HepG2 (cell line): ENCODE results near the gene NT5C3B. TPM values are rescaled to one million over a fixed set of nuclear protein-coding genes. Genes with fewer than 3 reads are reported as not detected.

Experiments
- ARNTL ChIP-seq: sonication (generic); formaldehyde crosslinking; IDR thresholded peaks from 2 replicates; pipeline ENCODE4 v1.4.0; 2020; ENCODE audit warnings: mild to moderate bottlenecking, missing genetic modification reagents
- ATF1 ChIP-seq: IDR thresholded peaks from 2 replicates; pipeline ENCODE4 v1.6.1; 2016; ENCODE audit warnings: mild to moderate bottlenecking, control low read depth
- BCL6 ChIP-seq: IDR thresholded peaks from 2 replicates; pipeline ENCODE4 v1.6.1; 2016; ENCODE audit warnings: missing genetic modification reagents, missing compliant biosample characterization
- BRD4 ChIP-seq: sonication (generic); formaldehyde crosslinking; IDR thresholded peaks from 2 replicates; pipeline ENCODE4 v1.4.0; 2020; ENCODE audit warnings: missing genetic modification reagents
- GMEB2 ChIP-seq: IDR thresholded peaks from 2 replicates; pipeline ENCODE4 v1.6.1; 2016; ENCODE audit warnings: missing biosample characterization, missing genetic modification reagents, low read depth
- GZF1 ChIP-seq: sonication (generic); formaldehyde crosslinking; IDR thresholded peaks from 2 replicates; pipeline ENCODE4 v1.5.1; 2020; ENCODE audit warnings: mild to moderate bottlenecking, missing genetic modification reagents
- KDM1A ChIP-seq: IDR thresholded peaks from 2 replicates; pipeline ENCODE4 v1.6.1; 2016; ENCODE audit warnings: missing compliant biosample characterization
- NKX3-1 ChIP-seq: sonication (generic); formaldehyde crosslinking; IDR thresholded peaks from 2 replicates; pipeline ENCODE4 v1.5.0; 2020; ENCODE audit warnings: missing genetic modification reagents
- PHF20 ChIP-seq: sonication (generic); formaldehyde crosslinking; IDR thresholded peaks from 2 replicates; pipeline ENCODE4 v1.5.0; 2020; ENCODE audit warnings: mild to moderate bottlenecking, missing genetic modification reagents
- POLR2AphosphoS2 ChIP-seq: IDR thresholded peaks from 2 replicates; pipeline ENCODE4 v1.6.1; 2011; ENCODE audit warnings: low read depth, low read length, improper control_type of control experiment
- SAFB2 ChIP-seq: sonication (generic); formaldehyde crosslinking; IDR thresholded peaks from 2 replicates; pipeline ENCODE4 v1.5.1; 2020; ENCODE audit warnings: missing genetic modification reagents, low read depth, mild to moderate bottlenecking, borderline replicate concordance
- ZNF446 ChIP-seq: sonication (generic); formaldehyde crosslinking; IDR thresholded peaks from 2 replicates; pipeline ENCODE4 v1.5.0; 2020; ENCODE audit warnings: mild to moderate bottlenecking, missing genetic modification reagents
- ZNF607 ChIP-seq: sonication (generic); formaldehyde crosslinking; IDR thresholded peaks from 2 replicates; pipeline ENCODE4 v1.5.1; 2020; ENCODE audit warnings: missing genetic modification reagents, mild to moderate bottlenecking, borderline replicate concordance
- polyA plus RNA-seq, 8 experiments: library from polyadenylated mRNA; depleted of rRNA in 3 of 8; stranded (reverse) in 7 of 8; unstranded in 1 of 8; fragments of >200 nt; fragmentation: Illumina TruSeq in 4 of 8; extraction: Trizol in 4 of 8; gene quantifications; 2 replicates each; pipeline versions ENCODE4 v1.2.1 to v1.2.3, GENCODE V29; 2011 to 2016; ENCODE audit warnings: low read depth in 4 of 8, missing spikeins in 1 of 8, mixed read lengths in 1 of 8; ENCODE audit not compliant: insufficient read depth in 1 of 8
- total RNA-seq, 5 experiments: library from RNA; depleted of rRNA; stranded (reverse); fragments of >200 nt; fragmentation: Illumina TruSeq; extraction: Trizol; gene quantifications; 2 replicates each; pipeline ENCODE4 v1.2.3, GENCODE V29; 2016; ENCODE audit warnings: low read depth in 1 of 5
- TF ChIP-seq, protein P1 (sequence below), 2 experiments: sonication (generic) in 1 of 2; formaldehyde crosslinking in 1 of 2; IDR thresholded peaks; 2 replicates each; pipeline versions ENCODE4 v1.4.0 to v1.6.1; 2016 to 2020; ENCODE audit warnings: borderline replicate concordance in 1 of 2, low read depth in 1 of 2, mild to moderate bottlenecking in 1 of 2, missing genetic modification reagents in 1 of 2
- TF ChIP-seq, protein P2 (sequence below): sonication (generic); formaldehyde crosslinking; IDR thresholded peaks from 2 replicates; pipeline ENCODE4 v1.4.0; 2020; ENCODE audit warnings: missing genetic modification reagents
- TF ChIP-seq, protein P3 (sequence below), 2 experiments: sonication (generic) in 1 of 2; formaldehyde crosslinking in 1 of 2; IDR thresholded peaks; 2 replicates each; pipeline versions ENCODE4 v1.4.0 to v1.6.1; 2018 to 2020; ENCODE audit warnings: missing genetic modification reagents in 2 of 2, borderline replicate concordance in 1 of 2, low read depth in 1 of 2, mild to moderate bottlenecking in 1 of 2, missing biosample characterization in 1 of 2

Gene NT5C3B
- total and polyA plus RNA-seq, 2 of the 13 experiments (the other 11 are each of a cell fraction or from before 2014, with no cell fraction given), result 104 to 126 TPM

DNA sequence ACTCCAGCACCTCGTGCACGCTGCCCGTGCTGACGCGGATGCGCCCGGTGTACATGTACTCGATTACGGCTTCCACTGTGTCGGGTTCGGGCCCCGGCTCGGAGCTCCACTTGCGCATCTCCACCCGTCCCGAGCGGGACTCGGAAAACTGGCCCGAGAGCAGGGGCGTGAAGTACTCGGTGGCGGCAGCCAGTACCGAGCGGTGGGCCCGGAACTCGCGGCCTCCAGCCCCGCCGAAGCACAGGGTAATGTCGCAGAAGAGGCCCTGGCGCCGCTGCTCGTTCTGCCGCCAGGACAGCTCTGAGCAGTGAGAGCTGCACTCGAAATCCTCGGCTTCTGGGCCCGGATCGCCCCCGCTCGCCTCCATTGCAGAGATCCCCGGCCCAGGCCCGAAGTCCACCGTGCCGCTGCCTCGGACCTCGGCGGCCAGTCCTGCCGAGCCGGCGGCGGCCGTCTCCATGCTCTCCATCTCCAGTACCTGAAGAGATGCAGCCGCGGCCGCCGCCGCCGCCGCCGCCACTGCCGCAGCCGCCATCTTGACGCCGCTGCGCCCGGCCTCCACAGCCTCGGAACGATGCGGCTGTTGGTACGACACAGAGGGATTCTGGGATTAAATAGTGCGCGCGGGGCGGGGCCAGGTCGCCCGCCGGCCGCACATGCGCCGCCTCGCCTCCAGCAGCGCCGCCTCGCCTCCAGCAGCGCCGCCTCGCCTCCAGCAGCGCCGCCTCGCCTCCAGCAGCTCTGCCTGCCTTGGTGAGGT lies 29.0 kb upstream of the NT5C3B start, which contains the start of gene KLHL11 (continued):
- TF ChIP-seq, protein P1, sequence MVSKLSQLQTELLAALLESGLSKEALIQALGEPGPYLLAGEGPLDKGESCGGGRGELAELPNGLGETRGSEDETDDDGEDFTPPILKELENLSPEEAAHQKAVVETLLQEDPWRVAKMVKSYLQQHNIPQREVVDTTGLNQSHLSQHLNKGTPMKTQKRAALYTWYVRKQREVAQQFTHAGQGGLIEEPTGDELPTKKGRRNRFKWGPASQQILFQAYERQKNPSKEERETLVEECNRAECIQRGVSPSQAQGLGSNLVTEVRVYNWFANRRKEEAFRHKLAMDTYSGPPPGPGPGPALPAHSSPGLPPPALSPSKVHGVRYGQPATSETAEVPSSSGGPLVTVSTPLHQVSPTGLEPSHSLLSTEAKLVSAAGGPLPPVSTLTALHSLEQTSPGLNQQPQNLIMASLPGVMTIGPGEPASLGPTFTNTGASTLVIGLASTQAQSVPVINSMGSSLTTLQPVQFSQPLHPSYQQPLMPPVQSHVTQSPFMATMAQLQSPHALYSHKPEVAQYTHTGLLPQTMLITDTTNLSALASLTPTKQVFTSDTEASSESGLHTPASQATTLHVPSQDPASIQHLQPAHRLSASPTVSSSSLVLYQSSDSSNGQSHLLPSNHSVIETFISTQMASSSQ (IDR thresholded peaks at IDR 0.05; ENCODE audit: low read depth), result no peak
- TF ChIP-seq, protein P1 (CRISPR knock-in tag; IDR thresholded peaks at IDR 0.05; ENCODE audit: borderline replicate concordance), result peak; percentile 43; the same call in 1 of the 2 replicates
- peak; percentile 51 for TF ChIP-seq NKX3-1
- peak; percentile 69; the same call in 1 of the 2 replicates for TF ChIP-seq PHF20 (CRISPR knock-in tag)
- peak; percentile 27; the same call in 1 of the 2 replicates for TF ChIP-seq SAFB2 (CRISPR knock-in tag)
- TF ChIP-seq GMEB2 (CRISPR knock-in tag), result no peak; the same call in 1 of the 2 replicates
- TF ChIP-seq, protein P2, sequence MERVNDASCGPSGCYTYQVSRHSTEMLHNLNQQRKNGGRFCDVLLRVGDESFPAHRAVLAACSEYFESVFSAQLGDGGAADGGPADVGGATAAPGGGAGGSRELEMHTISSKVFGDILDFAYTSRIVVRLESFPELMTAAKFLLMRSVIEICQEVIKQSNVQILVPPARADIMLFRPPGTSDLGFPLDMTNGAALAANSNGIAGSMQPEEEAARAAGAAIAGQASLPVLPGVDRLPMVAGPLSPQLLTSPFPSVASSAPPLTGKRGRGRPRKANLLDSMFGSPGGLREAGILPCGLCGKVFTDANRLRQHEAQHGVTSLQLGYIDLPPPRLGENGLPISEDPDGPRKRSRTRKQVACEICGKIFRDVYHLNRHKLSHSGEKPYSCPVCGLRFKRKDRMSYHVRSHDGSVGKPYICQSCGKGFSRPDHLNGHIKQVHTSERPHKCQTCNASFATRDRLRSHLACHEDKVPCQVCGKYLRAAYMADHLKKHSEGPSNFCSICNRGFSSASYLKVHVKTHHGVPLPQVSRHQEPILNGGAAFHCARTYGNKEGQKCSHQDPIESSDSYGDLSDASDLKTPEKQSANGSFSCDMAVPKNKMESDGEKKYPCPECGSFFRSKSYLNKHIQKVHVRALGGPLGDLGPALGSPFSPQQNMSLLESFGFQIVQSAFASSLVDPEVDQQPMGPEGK (CRISPR knock-in tag), result no peak
- TF ChIP-seq KDM1A, result 0 out of 2 replicates have a peak, but pooled peaks have one; percentile 12
- TF ChIP-seq BRD4 (CRISPR knock-in tag), result peak; percentile 95
- peak; percentile 83 for TF ChIP-seq ARNTL (CRISPR knock-in tag)
- TF ChIP-seq ATF1, result no peak
- no peak for TF ChIP-seq BCL6 (CRISPR knock-in tag)
- TF ChIP-seq ZNF446 (CRISPR knock-in tag), result peak; percentile 87; the same call in 1 of the 2 replicates
- 0 out of 2 replicates have a peak, but pooled peaks have one; percentile 61 for TF ChIP-seq POLR2AphosphoS2
- peak; percentile 51 for TF ChIP-seq ZNF607 (CRISPR knock-in tag)
- TF ChIP-seq, protein P3, sequence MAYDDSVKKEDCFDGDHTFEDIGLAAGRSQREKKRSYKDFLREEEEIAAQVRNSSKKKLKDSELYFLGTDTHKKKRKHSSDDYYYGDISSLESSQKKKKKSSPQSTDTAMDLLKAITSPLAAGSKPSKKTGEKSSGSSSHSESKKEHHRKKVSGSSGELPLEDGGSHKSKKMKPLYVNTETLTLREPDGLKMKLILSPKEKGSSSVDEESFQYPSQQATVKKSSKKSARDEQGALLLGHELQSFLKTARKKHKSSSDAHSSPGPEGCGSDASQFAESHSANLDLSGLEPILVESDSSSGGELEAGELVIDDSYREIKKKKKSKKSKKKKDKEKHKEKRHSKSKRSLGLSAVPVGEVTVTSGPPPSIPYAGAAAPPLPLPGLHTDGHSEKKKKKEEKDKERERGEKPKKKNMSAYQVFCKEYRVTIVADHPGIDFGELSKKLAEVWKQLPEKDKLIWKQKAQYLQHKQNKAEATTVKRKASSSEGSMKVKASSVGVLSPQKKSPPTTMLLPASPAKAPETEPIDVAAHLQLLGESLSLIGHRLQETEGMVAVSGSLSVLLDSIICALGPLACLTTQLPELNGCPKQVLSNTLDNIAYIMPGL (CRISPR knock-in tag; IDR thresholded peaks at IDR 0.05; ENCODE audit: borderline replicate concordance in 1 of 2, low read depth in 1 of 2), result peak; percentile 86 to 92; a peak in 3 of 4 replicates
- TF ChIP-seq GZF1, result no peak
